ENCODE measurements around the gene HIF1A.
A peak's percentile ranks its signal among the peaks of the same experiment; 100 is the strongest.

GRCh38 chr14:61753631-61754030 lies 58.3 kb downstream of the HIF1A start:
- no peak for TF ChIP-seq EZH2 (IDR thresholded peaks at IDR 0.05; ENCODE audit: low read length, missing control alignments)
- TF ChIP-seq CTCF (conservative IDR thresholded peaks at IDR 0.05 in 1 of 2, IDR thresholded peaks at IDR 0.05 in 1 of 2; ENCODE audit: low read depth in 1 of 2, low read length in 2 of 2): peak in 1 of 2 donors; percentile 23
